ENCODE results near the gene CPZ.

DNA sequence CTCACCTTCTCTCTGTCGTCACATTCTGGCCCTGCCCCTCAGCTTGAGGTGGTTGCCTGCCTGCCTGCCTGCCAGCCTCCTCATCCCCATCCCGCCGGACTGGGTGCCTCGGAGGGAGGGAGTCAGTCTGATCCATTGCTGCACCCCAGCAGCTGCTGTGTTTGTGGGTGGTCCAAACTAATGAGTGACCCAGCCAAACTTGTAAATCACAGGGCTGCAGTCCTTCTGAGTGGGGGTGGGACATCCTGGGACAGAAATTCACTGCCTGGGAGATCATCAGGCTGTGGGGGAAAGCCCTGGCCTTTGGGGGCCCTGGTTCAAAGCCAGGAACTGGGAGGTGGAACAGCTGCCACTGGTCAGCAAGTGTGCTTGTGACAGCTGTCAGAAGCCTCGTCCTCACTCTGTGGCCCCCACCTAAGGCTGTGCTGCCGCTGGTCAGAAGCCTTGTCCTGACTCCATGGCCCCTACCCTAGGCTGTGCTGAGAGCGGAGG lies 6.8 kb upstream of the CPZ start:
- TF ChIP-seq, protein P1, sequence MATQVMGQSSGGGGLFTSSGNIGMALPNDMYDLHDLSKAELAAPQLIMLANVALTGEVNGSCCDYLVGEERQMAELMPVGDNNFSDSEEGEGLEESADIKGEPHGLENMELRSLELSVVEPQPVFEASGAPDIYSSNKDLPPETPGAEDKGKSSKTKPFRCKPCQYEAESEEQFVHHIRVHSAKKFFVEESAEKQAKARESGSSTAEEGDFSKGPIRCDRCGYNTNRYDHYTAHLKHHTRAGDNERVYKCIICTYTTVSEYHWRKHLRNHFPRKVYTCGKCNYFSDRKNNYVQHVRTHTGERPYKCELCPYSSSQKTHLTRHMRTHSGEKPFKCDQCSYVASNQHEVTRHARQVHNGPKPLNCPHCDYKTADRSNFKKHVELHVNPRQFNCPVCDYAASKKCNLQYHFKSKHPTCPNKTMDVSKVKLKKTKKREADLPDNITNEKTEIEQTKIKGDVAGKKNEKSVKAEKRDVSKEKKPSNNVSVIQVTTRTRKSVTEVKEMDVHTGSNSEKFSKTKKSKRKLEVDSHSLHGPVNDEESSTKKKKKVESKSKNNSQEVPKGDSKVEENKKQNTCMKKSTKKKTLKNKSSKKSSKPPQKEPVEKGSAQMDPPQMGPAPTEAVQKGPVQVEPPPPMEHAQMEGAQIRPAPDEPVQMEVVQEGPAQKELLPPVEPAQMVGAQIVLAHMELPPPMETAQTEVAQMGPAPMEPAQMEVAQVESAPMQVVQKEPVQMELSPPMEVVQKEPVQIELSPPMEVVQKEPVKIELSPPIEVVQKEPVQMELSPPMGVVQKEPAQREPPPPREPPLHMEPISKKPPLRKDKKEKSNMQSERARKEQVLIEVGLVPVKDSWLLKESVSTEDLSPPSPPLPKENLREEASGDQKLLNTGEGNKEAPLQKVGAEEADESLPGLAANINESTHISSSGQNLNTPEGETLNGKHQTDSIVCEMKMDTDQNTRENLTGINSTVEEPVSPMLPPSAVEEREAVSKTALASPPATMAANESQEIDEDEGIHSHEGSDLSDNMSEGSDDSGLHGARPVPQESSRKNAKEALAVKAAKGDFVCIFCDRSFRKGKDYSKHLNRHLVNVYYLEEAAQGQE (IDR thresholded peaks at IDR 0.05; ENCODE audit: insufficient read depth in 1 of 2, low read depth in 2 of 2, low read length in 2 of 2), result no peak
- TF ChIP-seq TAF1 (IDR thresholded peaks at IDR 0.05; ENCODE audit: borderline replicate concordance, insufficient read depth, low read length) (no peak), POLR2AphosphoS5 (IDR thresholded peaks at IDR 0.05; ENCODE audit: low read depth, low read length) (no peak)

Data from PFSK-1 (cell line).